Effector CD8-positive, alpha-beta T cell (primary cell): ENCODE data around the gene ASAP3.

Source experiments
- DNase-seq: peaks from one replicate; lab custom pipeline; 2025; lab: John Stamatoyannopoulos, UW
- total RNA-seq, 4 experiments: gene quantifications; one replicate each; lab custom pipeline; 2026; lab: John Stamatoyannopoulos, UW

ASAP3 gene
- total RNA-seq, result 1.1 to 4.2 (median 2.2) reads per million in 4 experiments

DNA sequence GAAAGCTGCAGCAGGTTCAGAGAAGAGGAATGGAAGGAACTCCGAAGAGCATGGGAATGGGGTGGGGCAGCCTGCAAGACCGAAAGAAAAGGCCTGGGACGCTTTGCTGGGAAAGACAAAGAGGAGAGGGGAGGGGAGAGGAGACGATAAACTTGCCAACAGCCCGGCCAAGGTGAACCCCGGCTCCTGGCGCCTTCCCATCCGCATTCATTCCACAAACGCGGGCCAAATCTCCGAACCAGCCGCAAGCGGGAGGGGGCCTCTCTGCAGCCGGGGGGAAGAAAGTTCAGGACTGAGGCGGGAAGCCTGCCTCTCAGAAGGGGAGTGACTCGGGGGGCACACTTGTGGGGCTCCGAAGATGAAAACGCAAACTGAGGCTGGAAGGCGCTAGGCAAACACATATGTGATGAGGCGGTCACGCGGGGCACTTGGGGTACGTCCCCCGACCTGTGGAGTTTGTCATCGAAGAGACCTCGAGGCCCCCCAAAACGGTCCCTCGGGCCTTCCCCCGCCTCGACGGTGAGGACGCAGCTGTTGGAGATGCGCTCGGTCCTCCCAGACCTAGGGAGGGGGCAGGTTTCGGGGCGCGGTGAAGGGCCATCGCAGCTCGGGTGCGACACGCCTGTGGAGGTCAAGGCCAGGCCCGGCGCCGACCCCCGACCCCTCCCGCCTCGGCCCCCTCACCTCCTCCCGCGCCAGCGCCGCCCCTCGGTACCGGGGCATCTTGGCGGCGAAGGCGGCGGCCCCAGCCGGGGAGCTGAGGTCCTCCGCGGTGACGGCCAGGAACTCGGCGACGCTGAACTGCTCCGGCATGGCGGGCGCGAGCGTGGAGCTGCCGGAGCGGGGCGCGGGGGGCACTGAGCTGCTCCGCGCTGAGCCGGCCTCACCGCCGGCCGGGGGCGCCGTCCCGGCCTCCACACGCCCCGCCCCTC is at the start of gene ASAP3:
Gene ASAP3 (minus strand): TSS at position 859 of the 932 bp plus-strand sequence. CDS start 46 bp downstream, at position 813.
- DNase-seq, result no peak

DNA sequence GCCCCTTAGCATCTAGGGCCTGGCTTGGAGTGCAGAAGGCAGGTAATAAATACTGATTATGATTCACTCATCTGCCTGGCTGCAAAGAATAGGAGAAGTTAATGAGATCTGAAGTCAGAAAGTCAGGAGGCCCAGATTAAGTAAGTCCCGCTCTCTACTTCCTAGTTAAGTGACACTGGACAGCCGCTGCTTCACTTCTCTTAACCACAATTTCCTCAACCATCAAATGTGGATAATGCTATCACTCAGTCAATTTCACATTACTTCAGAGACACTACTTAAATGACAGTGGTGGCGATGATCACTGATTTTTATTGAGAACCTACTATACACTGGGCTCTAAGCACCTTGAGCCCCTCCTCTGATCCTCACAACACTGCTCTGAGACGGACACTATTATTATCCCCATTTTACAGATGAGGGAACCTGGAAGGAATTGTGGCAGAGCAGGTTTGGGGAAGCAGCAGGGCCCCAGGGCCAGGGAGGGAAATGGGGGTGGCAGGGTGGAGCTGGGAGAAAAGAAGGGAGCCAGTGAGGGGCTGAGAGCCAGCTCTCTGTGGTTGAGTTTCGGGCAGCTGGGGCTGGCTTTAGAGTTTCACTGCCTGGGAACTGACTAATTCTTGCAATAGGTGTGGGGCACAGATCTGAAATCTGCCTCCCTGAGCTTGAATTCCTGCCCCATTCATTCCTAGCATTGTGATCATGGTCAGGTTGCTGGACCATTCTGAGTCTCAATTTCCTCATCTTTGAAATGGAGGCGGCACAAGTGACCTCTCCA is 49.5 kb upstream of the ASAP3 start:
- DNase-seq, result no peak

- no peak for DNase-seq
Measured at GRCh38 chr1:23531562-23532094, 47.6 kb upstream of the ASAP3 start.

GRCh38 chr1:23530747-23531561 is 47.0 kb upstream of the ASAP3 start, which contains the start of gene E2F2:
TSS of gene E2F2 (minus strand) at chr1:23531233. CDS start at chr1:23530793, 440 bp downstream.
- peak; percentile 82 for DNase-seq

GRCh38 chr1:23530087-23530746 is 46.2 kb upstream of the ASAP3 start:
- no peak for DNase-seq

DNA sequence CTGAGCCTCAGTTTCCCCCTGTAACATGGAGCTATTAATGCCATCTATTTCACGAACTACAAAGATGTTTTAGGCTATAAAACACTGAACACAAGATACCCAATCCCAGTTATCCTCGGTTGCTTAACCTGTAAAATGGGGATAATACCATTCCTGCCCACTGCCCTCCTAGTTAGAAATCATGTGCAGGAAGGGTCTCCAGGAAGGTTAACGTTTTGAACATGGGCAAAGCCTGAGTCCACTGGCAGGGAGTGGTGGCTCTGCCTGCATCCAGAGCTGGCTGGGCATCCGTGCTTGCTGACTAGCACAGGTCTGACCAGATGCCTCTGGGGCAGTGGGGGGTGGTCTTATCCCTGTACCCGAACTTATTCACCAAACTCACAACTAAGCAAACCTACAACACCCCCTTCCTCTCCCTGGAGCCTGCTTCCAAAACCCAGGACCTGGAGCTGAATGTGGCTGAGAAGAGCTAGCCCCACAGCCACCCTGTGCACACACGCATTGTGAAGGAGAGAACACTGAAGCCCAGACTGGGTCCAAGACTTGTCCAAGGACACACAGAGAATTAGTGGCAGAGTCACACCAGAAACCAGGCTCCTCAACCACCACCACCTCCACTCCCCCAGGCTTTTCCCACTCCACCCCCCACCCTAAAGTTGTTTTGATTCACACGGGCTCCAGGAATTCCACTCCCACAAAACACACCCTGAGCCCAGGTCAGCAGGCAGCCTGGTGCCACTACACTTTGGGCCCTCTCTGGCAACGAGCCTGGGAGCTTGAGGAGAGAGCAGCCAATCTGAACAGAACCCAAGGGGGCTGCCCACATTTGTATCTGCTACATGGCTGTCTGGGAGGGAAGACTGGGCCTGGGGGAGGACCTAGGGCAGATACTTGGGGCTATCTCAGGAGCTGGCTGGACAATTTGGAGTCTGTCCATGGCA is 45.4 kb upstream of the ASAP3 start:
- DNase-seq, result no peak

- DNase-seq, result peak; percentile 42
Measured at GRCh38 chr1:23528250-23528978, 44.4 kb upstream of the ASAP3 start.

DNA sequence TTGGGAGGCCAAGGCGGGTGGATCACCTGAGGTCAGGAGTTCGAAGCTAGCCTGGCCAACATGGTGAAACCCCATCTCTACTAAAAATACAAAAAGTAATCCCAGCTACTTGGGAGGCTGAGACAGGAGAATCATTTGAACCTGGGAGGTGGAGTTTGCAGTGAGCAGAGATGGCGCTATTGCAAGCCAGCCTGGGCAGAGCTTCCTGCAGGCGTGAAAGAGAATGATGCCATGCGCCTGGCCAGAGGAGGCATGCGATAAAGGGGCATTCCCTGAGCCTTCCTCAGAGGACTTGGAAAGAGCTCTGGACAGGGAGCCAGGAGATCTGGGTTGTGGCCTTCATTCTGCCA is 43.9 kb upstream of the ASAP3 start:
- DNase-seq, result no peak

DNA sequence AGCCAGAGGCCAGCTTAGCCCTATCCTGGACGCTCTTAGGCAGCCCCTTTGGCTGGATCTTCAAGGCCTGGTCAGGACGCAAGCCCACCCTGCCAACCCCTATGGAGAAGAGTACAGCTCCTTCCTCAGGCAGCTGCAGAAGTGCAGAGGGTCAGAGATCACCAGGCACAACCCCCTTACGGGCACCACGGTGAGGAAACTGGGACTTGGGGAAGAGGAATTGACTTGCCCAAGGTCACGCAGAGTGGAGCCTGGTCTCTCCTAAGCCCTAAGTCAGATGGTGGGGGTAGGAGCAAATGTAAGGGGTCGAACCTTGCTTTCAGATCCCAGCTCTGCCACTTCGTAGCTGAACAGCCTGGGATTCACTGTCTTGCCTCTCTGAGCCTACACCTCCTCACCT is 43.4 kb upstream of the ASAP3 start:
- no peak for DNase-seq

DNA sequence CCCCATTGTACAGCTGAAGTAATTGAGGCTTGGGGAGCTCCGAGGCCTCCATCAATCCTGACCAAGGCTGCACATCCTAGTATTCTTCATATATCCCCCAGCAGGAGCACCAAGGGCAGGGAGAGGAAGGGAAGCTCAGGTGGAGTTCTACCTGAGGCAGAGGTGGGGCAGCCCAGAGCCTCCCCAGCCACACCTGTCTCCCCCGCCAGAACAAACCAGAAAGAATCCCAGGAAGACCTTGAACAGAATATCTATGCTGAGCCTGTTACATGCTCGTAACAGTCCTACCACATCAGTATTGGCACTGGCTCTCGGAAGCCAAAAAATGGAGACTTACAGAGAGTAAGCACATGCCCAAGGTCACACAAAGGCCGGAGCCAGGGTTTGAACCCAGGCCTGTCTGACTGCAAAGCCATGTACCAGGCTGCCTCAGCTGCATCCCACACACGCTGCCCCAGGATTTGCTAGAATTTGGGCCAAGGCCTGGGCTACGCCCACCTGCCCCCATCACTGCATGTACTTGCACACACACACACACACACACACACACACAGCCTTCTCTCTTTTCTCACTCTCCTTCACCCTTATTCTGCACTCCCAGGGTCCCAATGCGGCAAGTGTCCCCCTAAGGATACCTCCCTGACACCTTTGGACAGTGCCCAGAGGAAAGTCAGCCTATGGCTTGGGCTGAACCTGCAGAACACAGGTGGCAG is 42.5 kb upstream of the ASAP3 start:
- DNase-seq, result no peak

- no peak for DNase-seq
Measured at GRCh38 chr1:23525558-23526250, 41.7 kb upstream of the ASAP3 start.

GRCh38 chr1:23524716-23525401 is 40.9 kb upstream of the ASAP3 start:
- peak; percentile 6 for DNase-seq

- DNase-seq, result no peak
Measured at GRCh38 chr1:23524163-23524562, 40.2 kb upstream of the ASAP3 start.

- DNase-seq, result no peak
Measured at GRCh38 chr1:23522244-23522982, 38.4 kb upstream of the ASAP3 start.

DNA sequence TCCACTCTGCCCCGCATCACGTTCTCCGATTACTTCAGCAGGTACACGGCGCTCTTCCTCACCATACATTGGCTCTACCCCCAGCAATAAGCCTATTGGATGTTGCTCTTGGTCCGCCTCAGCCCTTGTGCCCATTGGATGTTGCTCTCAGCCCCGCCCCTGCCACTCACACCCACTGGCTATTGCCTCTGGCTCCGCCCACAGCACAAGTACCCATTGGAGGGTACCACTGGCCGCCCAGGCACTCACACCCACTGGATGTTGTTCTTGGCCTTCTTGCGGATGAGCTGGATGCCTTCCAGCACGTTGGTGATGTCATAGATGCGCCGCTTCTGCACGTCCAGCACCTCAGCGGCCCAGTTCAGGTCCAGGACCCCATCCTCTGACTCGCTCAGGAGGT is 37.6 kb upstream of the ASAP3 start:
- no peak for DNase-seq

- no peak for DNase-seq
Measured at GRCh38 chr1:23517581-23517980, 33.6 kb upstream of the ASAP3 start.

DNA sequence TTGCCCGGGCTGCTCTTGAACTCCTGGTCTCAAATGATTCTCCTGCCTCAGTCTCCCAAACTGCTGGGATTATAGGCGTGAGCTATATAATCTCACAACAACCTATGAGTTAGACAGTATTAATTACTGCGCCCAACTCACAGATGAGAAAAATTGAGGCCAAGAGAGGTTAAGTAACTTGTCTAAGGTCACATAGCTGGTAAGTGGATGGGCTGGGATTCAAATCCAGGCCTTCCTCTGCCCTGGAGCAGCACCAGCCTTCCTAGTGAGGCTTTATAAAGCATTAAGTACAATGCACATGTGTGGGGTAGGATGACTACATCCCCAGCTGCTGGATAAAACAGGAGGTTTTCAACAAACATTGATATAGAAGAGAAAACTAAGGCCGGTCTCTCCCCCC is 31.9 kb upstream of the ASAP3 start:
- no peak for DNase-seq
